ENCODE measurements around the gene PLXNA1.

PLXNA1 gene

GRCh38 chr3:127003175-127003555, 20.2 kb downstream of the PLXNA1 start:
- DNase-seq: no peak

GRCh38 chr3:127003601-127004280, 20.8 kb downstream of the PLXNA1 start:
- no peak for DNase-seq

GRCh38 chr3:127004641-127005397, 21.9 kb downstream of the PLXNA1 start:
- DNase-seq: no peak

- DNase-seq: no peak
Observed at GRCh38 chr3:127005864-127006500, 23.1 kb downstream of the PLXNA1 start.

GRCh38 chr3:127006781-127007436, 24.0 kb downstream of the PLXNA1 start:
- peak; percentile 34 for DNase-seq

GRCh38 chr3:127008236-127008635, 25.3 kb downstream of the PLXNA1 start:
- peak; percentile 85 for DNase-seq

- no peak for DNase-seq
Observed at GRCh38 chr3:127009531-127009930, 26.6 kb downstream of the PLXNA1 start.

GRCh38 chr3:127011270-127011992, 28.5 kb downstream of the PLXNA1 start:
- no peak for DNase-seq

GRCh38 chr3:127012091-127012490, 29.2 kb downstream of the PLXNA1 start:
- no peak for DNase-seq

- DNase-seq: no peak
Observed at GRCh38 chr3:127013181-127013580, 30.3 kb downstream of the PLXNA1 start.

- no peak for DNase-seq
Observed at GRCh38 chr3:127013758-127014535, 31.0 kb downstream of the PLXNA1 start.

GRCh38 chr3:127014536-127015281, 31.8 kb downstream of the PLXNA1 start:
- DNase-seq: no peak

- peak; percentile 33 for DNase-seq
Observed at GRCh38 chr3:127015282-127016042, 32.5 kb downstream of the PLXNA1 start.

- DNase-seq: no peak
Observed at GRCh38 chr3:127016043-127016343, 33.1 kb downstream of the PLXNA1 start.

- DNase-seq: no peak
Observed at GRCh38 chr3:127016461-127016860, 33.5 kb downstream of the PLXNA1 start.

- DNase-seq: no peak
Observed at GRCh38 chr3:127017229-127017628, 34.3 kb downstream of the PLXNA1 start.

- no peak for DNase-seq
Observed at GRCh38 chr3:127017781-127018180, 34.9 kb downstream of the PLXNA1 start.

- DNase-seq: no peak
Observed at GRCh38 chr3:127018306-127018828, 35.5 kb downstream of the PLXNA1 start.

GRCh38 chr3:127019449-127019848, 36.5 kb downstream of the PLXNA1 start:
- DNase-seq: no peak

GRCh38 chr3:127020543-127020942, 37.6 kb downstream of the PLXNA1 start:
- DNase-seq: no peak

Data from NCI-H69 (cell line).